HG03139 (cell line): ENCODE results near the gene ZNF593OS.
A peak's percentile ranks its signal among the peaks of the same experiment; 100 is the strongest.

ENCODE experiments used
- ATAC-seq: cut with Tn5 transposase; IDR thresholded peaks from one replicate; pipeline ENCODE4 v1.9.1; 2021; ENCODE audit not compliant: unreplicated experiment

Gene ZNF593OS

DNA sequence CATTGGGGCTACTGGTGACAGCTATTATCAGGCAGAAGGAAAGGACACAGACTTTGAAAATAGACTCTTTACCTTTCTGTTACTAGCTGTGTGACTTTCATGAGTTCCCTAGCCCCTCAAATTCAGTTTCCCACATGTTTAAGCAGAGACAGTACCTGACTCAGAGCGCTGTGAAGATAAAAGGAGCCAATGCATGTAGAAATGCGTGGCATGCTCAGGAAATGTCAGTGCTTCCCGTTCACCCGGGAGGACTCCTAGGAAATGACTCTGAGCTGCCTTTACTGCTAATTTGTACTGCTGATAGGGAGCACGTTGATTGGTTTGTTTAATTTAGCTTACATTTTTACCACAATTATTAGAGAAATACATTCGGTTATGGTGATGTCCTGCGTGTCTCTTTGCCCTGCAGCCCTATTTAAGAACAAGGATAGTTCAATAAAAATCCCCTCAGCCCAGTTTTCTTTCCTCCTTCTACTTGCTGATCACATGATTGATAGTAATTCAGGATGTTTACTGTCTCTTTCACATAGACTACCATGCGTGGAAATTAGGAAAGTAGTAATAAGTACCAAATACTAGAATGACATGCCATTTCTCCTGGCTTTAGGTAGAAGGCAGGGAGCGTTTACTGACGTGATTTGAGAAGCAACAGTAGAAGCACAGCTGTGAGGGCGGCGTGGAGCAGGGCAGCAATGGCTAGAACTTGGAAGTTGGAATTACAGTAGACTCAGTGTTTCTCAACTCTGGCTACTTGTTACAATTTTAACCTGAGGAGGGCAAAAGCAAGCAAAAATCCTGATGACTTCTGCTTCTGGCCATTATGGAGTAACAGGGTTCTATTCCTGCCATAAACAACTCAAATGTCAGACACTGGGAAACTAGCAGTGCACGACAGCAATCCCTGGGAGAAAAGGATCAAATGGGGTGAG is 44.1 kb downstream of the ZNF593OS start:
- no peak for ATAC-seq

DNA sequence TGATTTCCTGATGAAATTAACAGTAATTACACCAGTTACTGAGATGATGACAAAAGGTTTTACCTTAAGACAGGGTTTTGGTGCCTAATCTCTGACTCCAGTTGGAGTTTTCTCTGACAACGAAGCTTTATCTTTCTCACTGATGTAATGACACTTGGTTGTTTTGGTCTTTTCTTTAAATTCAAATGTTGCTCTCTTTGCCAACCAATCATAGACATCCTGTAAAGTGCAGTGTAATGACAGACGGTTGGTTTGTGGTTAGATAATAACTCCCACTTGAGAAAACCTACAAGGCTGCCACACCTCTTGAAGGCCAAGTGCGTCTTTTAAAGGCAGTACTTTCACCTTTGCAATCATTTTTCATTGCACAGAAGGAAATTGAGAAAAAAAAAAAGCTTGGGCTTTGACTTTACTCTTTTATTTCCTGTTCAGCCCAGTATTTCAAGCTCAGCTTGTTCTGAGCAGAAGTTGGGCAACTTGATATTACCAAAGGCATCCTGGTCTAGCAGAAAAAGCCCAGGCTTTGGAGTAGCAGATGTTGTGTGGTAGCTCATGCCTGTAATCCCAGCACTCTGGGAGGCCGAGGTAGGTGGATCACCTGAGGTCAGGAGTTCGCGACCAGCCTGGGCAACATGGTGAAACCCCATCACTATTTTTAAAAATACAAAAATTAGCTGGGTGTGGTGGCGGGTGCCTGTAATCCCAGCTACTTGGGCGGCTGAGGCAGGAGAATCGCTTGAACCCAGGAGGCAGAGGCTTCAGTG is 45.1 kb downstream of the ZNF593OS start:
- ATAC-seq: peak; percentile 62

DNA sequence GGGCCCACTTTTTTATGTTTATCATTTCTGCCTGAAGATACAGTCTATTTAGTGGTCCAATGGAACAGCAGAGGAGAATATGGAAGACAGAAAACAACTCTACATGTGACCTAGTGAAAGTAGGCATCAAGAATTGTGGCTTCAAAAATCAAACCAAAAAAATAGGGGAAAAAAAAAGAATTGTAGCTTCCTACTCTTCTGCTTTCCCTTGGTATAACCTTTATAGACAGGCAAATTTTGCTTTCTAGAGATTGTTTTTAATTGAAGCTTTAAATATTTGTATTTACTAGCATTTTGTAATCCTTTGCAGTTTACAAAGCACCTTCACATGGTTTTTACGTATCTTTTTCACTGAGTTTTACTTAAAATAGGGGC is 45.7 kb downstream of the ZNF593OS start:
- ATAC-seq: no peak

DNA sequence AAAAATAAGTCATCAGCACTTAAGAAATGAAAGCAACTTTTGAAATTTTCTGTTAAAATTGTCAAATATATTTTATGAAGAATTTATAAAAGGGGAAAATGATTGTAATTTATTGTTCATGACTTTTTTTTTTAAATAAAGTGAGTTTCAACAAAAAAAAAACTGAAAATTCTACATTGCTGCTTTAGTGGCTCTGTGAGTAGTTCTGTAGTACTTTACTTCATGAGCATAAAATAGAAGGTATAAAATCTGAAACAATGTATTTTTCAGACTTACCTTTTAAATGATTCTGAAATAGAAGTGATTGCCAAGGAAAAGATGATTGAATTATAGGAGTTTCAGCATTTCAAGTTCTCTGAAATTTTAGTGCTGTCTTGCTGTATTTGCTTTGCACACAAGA is 46.2 kb downstream of the ZNF593OS start:
- ATAC-seq: no peak

DNA sequence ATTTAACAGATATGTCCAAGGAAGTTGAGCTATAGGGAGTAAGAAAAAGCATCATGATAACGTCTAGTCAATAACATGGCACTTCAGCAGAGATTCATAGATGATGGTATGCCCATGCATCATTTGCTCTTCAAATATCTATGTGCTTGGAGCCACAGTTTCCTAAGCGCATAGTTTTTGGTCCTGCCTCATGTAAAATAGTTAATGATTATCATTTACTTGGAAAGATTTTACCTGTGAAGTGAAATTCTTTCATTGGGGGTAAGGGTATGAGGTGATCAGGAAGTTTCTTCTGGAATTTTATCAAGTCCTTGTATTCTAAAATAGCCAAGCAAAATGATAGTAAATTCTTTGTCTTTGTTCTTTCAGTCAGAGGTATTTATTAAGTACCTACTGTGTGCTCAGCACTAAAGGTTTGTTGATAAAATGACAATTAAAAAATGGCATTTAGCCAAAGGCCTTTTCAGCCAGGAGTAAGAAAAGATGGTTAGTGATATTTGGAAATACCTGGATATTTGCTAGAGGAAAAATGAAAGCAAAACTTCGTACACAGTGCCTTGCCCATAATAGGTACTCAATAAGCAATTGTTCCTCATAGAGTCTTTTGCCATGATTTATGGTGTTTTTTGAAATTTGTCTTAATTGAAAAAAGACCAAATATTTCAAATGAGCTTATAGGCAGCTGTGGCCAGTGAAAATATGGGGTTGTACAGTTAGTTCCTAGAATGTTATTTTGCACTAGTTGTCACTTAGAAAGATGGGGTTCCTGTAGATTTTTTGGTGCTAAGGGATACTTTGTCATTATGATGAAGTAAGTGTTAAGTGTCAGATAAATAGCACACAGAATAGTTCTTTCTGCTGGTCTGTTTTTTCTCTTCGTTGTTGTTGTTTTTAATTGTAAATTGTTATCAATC is 47.0 kb downstream of the ZNF593OS start:
- no peak for ATAC-seq

DNA sequence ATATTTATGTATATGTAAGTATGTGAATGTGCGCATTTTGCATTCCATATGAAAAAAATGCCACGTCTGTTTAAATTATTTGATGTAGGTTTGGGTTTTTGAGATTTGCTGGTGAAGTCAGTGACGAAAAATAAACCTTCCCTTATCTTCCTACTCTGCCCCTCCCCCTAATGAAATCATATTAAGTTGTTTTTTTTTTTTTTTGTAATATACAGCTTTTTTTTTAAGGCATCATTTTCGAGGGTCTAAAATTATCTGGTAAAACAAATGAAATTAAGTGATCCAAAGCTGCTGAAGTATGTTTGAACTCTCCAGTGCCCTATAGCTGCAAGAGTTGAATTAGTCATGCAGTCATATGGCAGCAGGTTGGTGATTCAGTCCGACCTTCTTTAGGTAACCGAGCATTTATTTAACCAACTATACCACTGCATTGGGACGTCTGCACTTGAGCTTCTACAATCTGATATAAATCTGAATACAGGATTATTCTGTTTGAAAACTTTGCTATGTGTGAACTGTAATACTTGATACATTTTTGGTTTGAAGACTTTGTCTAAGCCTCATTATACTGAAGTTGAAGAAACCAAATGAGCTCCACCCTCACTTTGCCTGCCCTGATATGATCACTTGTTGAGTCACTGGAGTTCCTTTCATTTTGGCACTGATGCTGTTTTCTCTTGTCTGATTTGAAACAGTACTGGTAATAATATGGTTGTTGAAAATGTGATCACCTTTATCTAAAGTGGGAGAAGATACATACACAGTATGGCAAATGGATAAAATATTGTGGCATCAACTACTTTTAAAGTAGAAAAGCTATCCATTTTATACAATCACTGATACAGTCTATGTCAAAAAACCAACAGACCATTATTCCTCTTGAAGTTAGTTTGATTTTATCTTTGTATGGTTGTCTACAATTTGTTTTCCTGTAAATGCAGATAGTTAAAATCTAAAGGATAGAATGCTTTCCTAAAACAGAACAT is 48.4 kb downstream of the ZNF593OS start:
- no peak for ATAC-seq

DNA sequence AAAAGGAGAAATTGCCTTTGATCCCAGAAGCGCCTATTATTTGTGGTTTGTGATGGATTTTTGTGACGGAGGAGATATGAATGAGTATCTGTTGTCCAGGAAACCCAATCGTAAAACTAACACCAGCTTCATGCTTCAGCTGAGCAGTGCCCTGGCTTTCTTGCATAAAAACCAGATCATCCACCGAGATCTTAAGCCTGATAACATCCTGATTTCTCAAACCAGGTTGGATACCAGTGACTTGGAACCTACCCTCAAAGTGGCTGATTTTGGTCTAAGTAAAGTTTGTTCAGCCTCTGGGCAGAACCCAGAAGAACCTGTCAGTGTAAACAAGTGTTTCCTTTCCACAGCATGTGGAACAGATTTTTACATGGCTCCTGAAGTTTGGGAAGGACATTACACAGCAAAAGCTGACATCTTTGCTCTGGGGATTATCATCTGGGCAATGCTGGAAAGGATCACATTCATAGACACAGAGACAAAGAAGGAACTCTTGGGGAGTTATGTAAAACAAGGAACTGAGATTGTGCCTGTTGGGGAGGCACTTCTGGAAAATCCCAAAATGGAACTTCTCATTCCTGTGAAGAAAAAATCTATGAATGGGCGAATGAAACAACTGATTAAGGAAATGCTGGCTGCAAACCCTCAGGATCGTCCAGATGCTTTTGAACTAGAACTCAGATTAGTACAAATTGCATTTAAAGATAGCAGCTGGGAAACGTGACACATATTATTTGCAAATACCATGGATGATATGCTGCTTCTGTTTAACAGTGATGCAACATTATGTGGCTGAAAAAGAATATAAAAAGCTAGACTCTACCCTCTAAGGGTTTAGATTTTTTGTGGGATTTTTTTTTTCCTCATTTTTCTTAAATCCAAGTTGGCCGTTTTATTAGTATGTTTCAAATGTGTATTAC is 49.5 kb downstream of the ZNF593OS start:
- no peak for ATAC-seq

DNA sequence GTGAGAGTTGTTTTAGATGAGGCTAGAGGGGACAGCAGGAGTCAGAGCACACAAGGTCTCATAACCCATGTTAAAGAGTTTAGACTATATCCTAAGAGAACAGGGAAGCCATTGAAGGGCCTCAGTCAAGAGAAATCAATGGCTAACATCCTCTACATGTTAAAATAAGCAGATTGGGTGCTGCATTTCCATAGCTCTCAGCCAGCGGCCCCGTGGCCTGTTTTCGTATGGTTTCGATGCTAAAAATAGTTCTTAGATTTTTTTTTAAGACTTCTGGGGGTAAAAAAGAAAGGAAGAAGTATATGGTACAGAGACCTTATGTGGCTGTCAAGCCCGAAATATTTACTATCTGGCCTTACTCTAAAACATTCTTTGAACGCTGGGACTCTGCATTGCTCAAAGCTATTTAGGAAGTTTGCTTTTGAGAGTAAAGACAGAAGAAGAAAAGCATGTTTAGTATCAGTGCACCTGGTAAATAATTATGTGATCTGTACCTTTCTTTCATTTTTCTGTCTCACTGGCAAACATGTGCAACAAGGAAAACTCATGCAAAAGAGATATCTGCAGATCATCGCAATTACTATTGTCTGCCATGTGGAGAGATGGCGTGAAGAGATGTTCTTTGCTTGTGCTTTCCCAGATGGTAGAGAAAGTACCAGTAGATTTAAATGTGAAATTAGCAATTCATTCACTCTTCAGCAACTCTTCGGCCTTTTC is 51.6 kb downstream of the ZNF593OS start:
- ATAC-seq: no peak
